Globus pallidus (tissue), 1 donor: ENCODE results near the gene VPS13C.

Experiments used
- DNase-seq: peaks from one replicate; pipeline ENCODE4 v3.0.0-alpha.2; 2015; ENCODE audit warnings: low spot score

Gene VPS13C, protein sequence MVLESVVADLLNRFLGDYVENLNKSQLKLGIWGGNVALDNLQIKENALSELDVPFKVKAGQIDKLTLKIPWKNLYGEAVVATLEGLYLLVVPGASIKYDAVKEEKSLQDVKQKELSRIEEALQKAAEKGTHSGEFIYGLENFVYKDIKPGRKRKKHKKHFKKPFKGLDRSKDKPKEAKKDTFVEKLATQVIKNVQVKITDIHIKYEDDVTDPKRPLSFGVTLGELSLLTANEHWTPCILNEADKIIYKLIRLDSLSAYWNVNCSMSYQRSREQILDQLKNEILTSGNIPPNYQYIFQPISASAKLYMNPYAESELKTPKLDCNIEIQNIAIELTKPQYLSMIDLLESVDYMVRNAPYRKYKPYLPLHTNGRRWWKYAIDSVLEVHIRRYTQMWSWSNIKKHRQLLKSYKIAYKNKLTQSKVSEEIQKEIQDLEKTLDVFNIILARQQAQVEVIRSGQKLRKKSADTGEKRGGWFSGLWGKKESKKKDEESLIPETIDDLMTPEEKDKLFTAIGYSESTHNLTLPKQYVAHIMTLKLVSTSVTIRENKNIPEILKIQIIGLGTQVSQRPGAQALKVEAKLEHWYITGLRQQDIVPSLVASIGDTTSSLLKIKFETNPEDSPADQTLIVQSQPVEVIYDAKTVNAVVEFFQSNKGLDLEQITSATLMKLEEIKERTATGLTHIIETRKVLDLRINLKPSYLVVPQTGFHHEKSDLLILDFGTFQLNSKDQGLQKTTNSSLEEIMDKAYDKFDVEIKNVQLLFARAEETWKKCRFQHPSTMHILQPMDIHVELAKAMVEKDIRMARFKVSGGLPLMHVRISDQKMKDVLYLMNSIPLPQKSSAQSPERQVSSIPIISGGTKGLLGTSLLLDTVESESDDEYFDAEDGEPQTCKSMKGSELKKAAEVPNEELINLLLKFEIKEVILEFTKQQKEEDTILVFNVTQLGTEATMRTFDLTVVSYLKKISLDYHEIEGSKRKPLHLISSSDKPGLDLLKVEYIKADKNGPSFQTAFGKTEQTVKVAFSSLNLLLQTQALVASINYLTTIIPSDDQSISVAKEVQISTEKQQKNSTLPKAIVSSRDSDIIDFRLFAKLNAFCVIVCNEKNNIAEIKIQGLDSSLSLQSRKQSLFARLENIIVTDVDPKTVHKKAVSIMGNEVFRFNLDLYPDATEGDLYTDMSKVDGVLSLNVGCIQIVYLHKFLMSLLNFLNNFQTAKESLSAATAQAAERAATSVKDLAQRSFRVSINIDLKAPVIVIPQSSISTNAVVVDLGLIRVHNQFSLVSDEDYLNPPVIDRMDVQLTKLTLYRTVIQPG (N-terminal part only)

DNA sequence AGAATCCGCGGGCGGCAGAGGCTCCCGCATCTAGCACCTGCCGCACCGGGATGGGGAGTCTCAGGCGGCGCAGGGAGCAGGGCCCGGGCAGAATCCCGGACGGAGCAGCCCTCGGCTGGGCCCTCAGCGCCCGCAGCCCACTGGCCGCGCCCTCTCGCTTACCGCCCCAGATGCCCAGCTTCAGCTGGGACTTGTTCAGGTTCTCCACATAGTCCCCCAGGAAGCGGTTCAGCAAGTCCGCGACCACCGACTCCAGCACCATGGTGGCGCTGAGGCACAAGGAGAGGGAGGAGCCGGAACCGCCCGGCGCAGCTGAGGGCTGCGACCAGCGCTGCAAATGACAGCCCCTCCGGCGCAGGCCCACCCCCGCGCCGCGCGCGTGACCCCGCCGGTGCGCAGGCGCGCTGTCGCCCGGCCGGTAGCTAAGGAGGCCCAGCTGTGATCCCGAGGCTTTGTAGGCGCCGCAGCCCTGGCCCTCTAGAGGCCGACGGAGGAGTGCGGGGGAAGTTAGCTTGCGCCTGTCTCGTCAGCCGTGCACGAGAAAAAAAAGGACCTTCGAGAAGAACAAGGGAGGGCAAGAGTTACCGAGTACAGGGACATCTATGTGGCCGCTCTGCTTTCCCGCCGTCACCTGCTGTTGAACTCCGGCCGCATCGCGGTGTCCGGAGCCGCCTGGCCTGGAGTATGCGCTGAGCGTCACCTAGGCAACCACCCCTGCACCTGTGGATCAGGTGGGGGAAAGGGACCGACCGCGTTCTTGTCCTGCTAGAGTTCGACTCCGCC lies at the start of gene VPS13C:
Gene VPS13C (minus strand): TSS at position 335 of the 783 bp plus-strand sequence. CDS start 73 bp downstream, at position 262.
- DNase-seq: peak; percentile 92

- DNase-seq: no peak
These were observed 49.2 kb upstream of the VPS13C start for GRCh38 chr15:62109437-62109836.

DNA sequence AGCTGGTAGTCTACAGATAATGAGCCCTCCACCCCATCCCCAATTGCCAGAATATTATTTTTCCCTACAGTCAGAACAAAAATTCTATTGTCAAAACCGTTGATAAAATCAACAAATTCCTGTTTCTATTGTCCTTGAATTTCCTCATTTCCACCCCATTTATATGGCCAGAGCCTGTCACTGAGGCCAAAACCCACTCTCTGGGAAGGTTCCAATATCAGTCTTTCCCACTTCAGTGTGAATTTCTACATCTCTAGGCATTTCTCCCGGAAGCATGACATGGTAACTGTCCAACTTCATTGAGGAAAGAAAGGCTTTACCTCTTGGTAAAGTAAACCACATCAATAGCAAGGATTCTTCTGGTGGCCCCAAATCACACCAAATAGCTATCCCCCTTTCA lies 48.2 kb upstream of the VPS13C start:
- DNase-seq: no peak

- no peak for DNase-seq
These were observed 47.4 kb upstream of the VPS13C start for GRCh38 chr15:62107571-62108121.

DNA sequence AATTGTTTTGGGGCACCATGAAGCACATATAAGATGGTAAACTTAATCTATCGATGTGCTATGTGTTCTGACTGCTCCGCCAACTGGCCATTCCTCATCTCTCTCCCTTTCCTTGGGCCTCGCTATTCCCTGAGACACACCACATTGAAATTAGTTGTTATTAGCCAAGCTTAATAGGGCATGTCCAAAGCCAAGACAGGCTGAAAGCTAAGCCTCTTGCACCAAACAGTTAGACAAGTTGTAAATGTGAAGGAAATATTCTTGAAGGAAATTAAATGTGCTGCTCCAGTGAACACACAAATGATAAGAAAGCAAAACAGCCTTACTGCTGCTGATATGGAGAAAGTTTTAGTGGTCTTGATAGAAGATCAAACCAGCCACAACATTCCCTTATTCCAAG lies 45.8 kb upstream of the VPS13C start:
- no peak for DNase-seq

DNA sequence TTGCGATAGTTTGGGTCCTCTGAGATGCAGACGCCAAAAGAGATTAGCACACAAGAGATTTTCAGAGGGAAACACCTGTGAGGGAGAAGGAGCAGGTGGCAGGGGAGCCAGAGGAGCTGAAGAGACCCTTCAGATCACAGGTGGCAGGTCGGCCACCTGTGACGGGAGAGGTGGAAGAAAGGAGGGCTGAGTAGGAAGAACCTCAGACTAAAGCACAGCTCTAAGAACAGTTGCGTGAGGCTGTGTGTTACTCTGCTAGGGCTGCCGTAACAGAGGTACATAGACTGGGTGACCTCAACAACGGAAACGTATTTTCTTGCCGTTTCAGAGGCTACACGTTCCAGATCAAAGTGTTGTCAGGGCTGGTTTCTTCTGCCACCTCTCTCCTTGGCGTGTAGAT lies 45.0 kb upstream of the VPS13C start:
- DNase-seq: no peak

- DNase-seq: no peak
These were observed 44.6 kb upstream of the VPS13C start for GRCh38 chr15:62104846-62105245.

GRCh38 chr15:62104401-62104800 lies 44.2 kb upstream of the VPS13C start:
- DNase-seq: no peak

GRCh38 chr15:62103431-62103830 lies 43.2 kb upstream of the VPS13C start:
- no peak for DNase-seq

- DNase-seq: no peak
These were observed 38.9 kb upstream of the VPS13C start for GRCh38 chr15:62099094-62099601.

DNA sequence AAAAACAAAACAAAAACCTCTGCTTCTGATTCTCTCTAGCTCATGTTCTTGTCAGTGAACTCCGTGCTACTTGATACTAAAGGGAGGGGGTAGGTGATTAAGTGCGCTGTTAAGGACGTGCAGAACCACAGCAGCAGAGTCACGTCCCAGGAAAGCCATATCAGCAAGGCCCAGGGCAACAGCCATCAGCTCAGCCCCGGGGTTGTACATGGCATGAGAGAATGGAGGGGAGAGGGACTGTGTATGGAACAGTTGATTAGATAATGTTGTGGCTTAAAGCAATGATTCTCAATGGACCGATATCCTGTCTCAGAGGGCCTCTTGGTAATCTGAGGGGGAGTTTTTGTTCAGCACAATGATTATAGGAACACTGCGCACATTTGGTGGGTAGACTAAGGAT lies 34.1 kb upstream of the VPS13C start:
- no peak for DNase-seq

DNA sequence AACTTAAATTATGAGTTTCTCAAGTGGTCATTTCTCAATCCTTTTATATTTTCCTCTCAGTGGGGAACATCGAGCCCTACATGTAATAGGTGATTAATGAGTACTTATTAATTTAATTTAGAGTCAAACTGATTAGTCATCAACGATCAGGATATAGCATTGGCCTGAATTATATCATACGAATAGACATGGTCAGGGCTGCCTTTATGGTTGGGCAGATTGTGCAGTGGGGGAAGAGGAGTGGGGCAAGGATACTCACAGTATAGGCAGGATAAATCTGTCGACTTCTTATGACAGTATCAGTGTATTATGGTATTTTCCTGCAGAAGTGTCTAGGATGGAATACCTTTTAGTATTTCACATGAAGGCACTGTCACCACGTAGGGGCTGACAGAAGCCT lies 33.6 kb upstream of the VPS13C start:
- DNase-seq: no peak

- no peak for DNase-seq
These were observed 30.7 kb upstream of the VPS13C start for GRCh38 chr15:62090988-62091387.

DNA sequence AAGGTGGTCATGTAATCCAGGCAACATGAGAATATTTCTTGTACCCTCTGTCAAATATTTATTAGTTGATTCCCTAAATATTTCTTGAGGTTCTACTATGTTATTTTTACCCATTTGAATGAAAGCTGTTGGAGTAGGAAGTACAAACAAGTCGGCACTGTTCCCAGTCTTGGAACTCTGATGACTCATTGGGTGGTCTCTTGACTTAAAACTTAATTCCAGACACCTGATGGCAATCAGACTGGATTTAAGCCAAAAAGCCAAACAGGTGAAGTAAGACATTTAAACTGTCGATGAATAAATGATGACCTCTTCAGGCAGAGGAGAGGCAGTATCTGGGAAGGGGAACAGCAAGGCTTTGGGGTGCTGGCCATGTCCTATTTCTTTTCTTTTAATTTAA lies 29.4 kb upstream of the VPS13C start:
- no peak for DNase-seq

DNA sequence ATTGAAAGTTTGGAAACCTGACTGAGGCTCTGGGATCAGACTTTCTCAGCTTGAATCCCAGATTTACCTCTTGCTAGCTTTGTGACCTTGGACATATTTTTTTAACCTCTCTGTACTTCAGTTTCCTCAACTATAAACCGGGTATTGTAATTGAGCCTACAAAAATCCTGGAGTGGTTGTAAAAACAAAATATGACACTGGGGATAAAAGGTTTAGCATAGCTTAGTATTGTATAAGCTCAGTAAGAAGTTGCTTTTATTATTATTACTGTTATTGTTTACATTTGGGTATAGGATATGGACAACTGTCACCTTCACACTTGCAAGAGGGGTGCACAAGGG lies 28.1 kb upstream of the VPS13C start:
- DNase-seq: no peak

DNA sequence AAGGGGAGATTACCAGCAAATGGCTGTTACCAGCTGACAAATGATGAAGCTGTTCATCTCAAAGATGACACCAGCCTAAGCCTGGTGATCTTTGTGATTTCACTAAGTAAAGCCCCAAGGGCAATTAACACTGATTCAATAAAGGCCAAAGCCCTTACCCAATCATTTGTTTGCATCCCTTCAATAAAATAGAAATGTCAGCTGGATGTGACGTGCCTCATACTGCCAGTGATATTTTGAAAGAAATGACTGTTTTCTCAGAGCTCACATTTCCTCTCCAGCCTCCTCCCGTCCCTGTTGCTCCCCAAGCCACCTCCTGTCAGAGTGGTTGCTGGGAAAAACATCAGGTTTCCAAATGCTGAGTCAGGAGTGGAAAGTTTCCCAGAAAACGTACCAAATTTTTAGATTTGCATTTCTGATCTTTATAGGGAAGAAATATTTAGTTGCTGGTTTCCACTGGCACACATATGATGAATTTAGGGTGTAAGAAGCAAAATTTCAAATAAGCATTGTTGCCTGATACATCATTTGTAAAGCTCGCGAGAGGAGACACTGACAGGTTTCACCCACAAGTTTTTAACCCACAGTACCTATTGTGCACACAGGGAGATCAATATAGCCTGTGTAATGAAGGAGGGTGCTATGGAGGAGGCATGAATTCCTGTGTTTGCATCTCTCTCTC lies 27.6 kb upstream of the VPS13C start:
- DNase-seq: no peak

- no peak for DNase-seq
These were observed 25.5 kb upstream of the VPS13C start for GRCh38 chr15:62085740-62086139.

GRCh38 chr15:62083194-62084154 lies 23.2 kb upstream of the VPS13C start:
- DNase-seq: no peak

DNA sequence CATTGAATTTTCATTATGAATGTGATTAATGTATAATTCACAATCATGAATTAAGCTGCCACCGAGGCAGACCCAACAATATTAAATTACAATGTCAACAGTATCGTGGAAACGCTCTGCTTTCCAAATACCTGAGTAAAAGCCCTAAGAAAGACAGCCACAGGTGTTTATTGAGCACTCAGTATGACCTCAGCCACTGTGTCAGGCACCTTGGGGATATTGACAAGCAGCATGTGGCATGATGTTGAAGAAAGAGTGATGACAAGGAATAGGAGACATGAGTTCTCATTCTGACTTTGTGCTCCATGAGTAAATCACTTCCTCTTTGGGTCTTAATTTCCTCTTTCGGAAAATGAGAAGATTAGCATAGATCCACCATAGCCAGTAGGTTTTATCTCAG lies 19.3 kb upstream of the VPS13C start:
- DNase-seq: no peak
